ENCODE results near the gene PKNOX2. TPM values are rescaled to one million over a fixed set of nuclear protein-coding genes. Genes with fewer than 3 reads are reported as not detected.

Gene PKNOX2
- total RNA-seq, 1 donor from 2014 or later: not detected

GRCh38 chr11:125284245-125284850 is 119.8 kb downstream of the PKNOX2 start:
- no peak for DNase-seq (ENCODE audit: low read depth)

GRCh38 chr11:125285844-125286243 is 121.3 kb downstream of the PKNOX2 start:
- peak; percentile 3 for DNase-seq (ENCODE audit: low read depth)

GRCh38 chr11:125286486-125286885 is 121.9 kb downstream of the PKNOX2 start:
- no peak for DNase-seq (ENCODE audit: low read depth)

- no peak for DNase-seq (ENCODE audit: low read depth)
Observed at GRCh38 chr11:125287491-125288210, 123.1 kb downstream of the PKNOX2 start.

GRCh38 chr11:125289419-125290098 is 125.0 kb downstream of the PKNOX2 start:
- peak; percentile 3 for DNase-seq (ENCODE audit: low read depth)

GRCh38 chr11:125290263-125290662 is 125.7 kb downstream of the PKNOX2 start:
- no peak for DNase-seq (ENCODE audit: low read depth)

GRCh38 chr11:125292100-125292499 is 127.5 kb downstream of the PKNOX2 start:
- DNase-seq (ENCODE audit: low read depth): no peak

- no peak for DNase-seq (ENCODE audit: low read depth)
Observed at GRCh38 chr11:125293596-125293995, 129.0 kb downstream of the PKNOX2 start.

- no peak for DNase-seq (ENCODE audit: low read depth)
Observed at GRCh38 chr11:125295931-125296330, 131.4 kb downstream of the PKNOX2 start.

- no peak for DNase-seq (ENCODE audit: low read depth)
Observed at GRCh38 chr11:125297346-125297915, 132.9 kb downstream of the PKNOX2 start.

GRCh38 chr11:125299061-125299615 is 134.6 kb downstream of the PKNOX2 start:
- DNase-seq (ENCODE audit: low read depth): no peak

- DNase-seq (ENCODE audit: low read depth): no peak
Observed at GRCh38 chr11:125299821-125300220, 135.3 kb downstream of the PKNOX2 start.

- peak; percentile 43 for DNase-seq (ENCODE audit: low read depth)
Observed at GRCh38 chr11:125300791-125301218, 136.3 kb downstream of the PKNOX2 start.

- DNase-seq (ENCODE audit: low read depth): no peak
Observed at GRCh38 chr11:125301346-125301745, 136.8 kb downstream of the PKNOX2 start.

- no peak for DNase-seq (ENCODE audit: low read depth)
Observed at GRCh38 chr11:125303186-125303585, 138.6 kb downstream of the PKNOX2 start.

GRCh38 chr11:125303694-125304093 is 139.1 kb downstream of the PKNOX2 start:
- no peak for DNase-seq (ENCODE audit: low read depth)

GRCh38 chr11:125304136-125304535 is 139.6 kb downstream of the PKNOX2 start:
- DNase-seq (ENCODE audit: low read depth): no peak

GRCh38 chr11:125304876-125305275 is 140.3 kb downstream of the PKNOX2 start:
- no peak for DNase-seq (ENCODE audit: low read depth)

GRCh38 chr11:125305345-125305744 is 140.8 kb downstream of the PKNOX2 start:
- no peak for DNase-seq (ENCODE audit: low read depth)

GRCh38 chr11:125306476-125306875 is 141.9 kb downstream of the PKNOX2 start:
- no peak for DNase-seq (ENCODE audit: low read depth)

GRCh38 chr11:125308246-125308645 is 143.7 kb downstream of the PKNOX2 start:
- DNase-seq (ENCODE audit: low read depth): no peak

GRCh38 chr11:125312391-125312790 is 147.8 kb downstream of the PKNOX2 start:
- no peak for DNase-seq (ENCODE audit: low read depth)
